HepG2 (cell line): Measurements from ENCODE around the gene KCTD5. TPM values are rescaled to one million over a fixed set of nuclear protein-coding genes. Genes with fewer than 3 reads are reported as not detected.

Experiments used
- ATAC-seq: fragments of 200-7000 bp; cut with Tn5 transposase; 3 replicates; pipeline ENCODE4 v1.9.1; 2020; ENCODE audit warnings: mild to moderate bottlenecking, moderate library complexity
- BruUV-seq: library from RNA; stranded (reverse); fragments of 400-500 nt; replicated peaks from 2 replicates; lab custom pipeline; 2021; lab: Mats Ljungman, UMichigan
- CTCF ChIA-PET: fragments of 300-600 bp; formaldehyde crosslinking; extraction: SDS; loops from one replicate; lab custom pipeline; 2021; ENCODE audit warnings: low total read pairs, inconsistent platforms, low intra/inter-chr PET ratio; lab: Yijun Ruan, JAX
- POLR2A ChIA-PET: fragments of 350-600 bp; sonication (Branson Sonifier 250); formaldehyde crosslinking; loops from one replicate; lab custom pipeline; 2020; ENCODE audit warnings: antibody characterized with exemption, inconsistent platforms; lab: Yijun Ruan, JAX
- DNase-seq: peaks from one replicate; pipeline ENCODE4 v3.0.0-alpha.2; 2015; ENCODE audit warnings: low spot score
- FAIRE-seq: peaks from 3 replicates; lab custom pipeline; 2011; peaks lifted over from hg19 to GRCh38; lab: Jason Lieb, UNC
- H2AFZ ChIP-seq: one replicate; pipeline ENCODE4 v1.6.1; 2011; ENCODE audit warnings: low read length, inconsistent platforms
- H3K27ac ChIP-seq: fragments of 300-600 bp; 3 replicates; pipeline ENCODE4 v1.8.0; 2011; ENCODE audit warnings: mixed run types, mild to moderate bottlenecking, mixed read lengths, low read length, inconsistent platforms; ENCODE audit not compliant: insufficient read depth; ENCODE audit errors: extremely low read length
- H3K27me3 ChIP-seq, 2 experiments: fragments of 200-600 bp in 1 of 2; 2 replicates in 1 of 2; 3 replicates in 1 of 2; pipeline versions ENCODE4 v1.6.0 to v1.8.0; 2011; ENCODE audit warnings: low read length in 2 of 2, mild to moderate bottlenecking in 2 of 2, moderate library complexity in 2 of 2, inconsistent platforms in 1 of 2; ENCODE audit not compliant: insufficient read depth in 2 of 2, control insufficient read depth in 1 of 2
- H3K36me3 ChIP-seq, 2 experiments: fragments of 200-600 bp in 1 of 2; replicated peaks in 1 of 2; 2 replicates in 1 of 2; 3 replicates in 1 of 2; pipeline versions ENCODE4 v1.5.1 to v1.8.0; 2011; ENCODE audit warnings: low read length in 2 of 2, inconsistent platforms in 1 of 2; ENCODE audit not compliant: insufficient read depth in 2 of 2, control insufficient read depth in 1 of 2
- H3K4me1 ChIP-seq: 2 replicates; pipeline ENCODE4 v1.5.1; 2012; ENCODE audit warnings: low read length, inconsistent platforms; ENCODE audit not compliant: insufficient read depth
- H3K4me2 ChIP-seq: 2 replicates; pipeline ENCODE4 v1.6.0; 2011; ENCODE audit warnings: low read depth, low read length, inconsistent platforms
- H3K4me3 ChIP-seq, 3 experiments: fragments of 200-600 bp in 1 of 3; sonication (generic), shearing (Covaris generic) in 1 of 3; replicated peaks in 1 of 3; 2 replicates each; pipeline ENCODE4 v1.5.1; 2011 to 2016; ENCODE audit warnings: low read length in 3 of 3, inconsistent platforms in 2 of 3, low read depth in 2 of 3, mild to moderate bottlenecking in 2 of 3, control low read depth in 1 of 3, mixed read lengths in 1 of 3; ENCODE audit not compliant: insufficient read depth in 1 of 3
- H3K79me2 ChIP-seq: one replicate; pipeline ENCODE4 v1.6.1; 2011; ENCODE audit warnings: low read length, inconsistent platforms; ENCODE audit not compliant: insufficient read depth
- H3K9ac ChIP-seq: 2 replicates; pipeline ENCODE4 v1.6.0; 2011; ENCODE audit warnings: mild to moderate bottlenecking, low read depth, low read length, inconsistent platforms; ENCODE audit not compliant: insufficient read depth
- H3K9me3 ChIP-seq: 2 replicates; pipeline ENCODE4 v1.5.1; 2012; ENCODE audit warnings: mild to moderate bottlenecking, low read length
- H4K20me1 ChIP-seq: 2 replicates; pipeline ENCODE4 v1.6.0; 2011; ENCODE audit warnings: inconsistent platforms, mild to moderate bottlenecking, low read length, moderate library complexity; ENCODE audit not compliant: insufficient read depth
- ESRRA ChIP-seq: sonication (generic); formaldehyde crosslinking; IDR thresholded peaks from 2 replicates; pipeline ENCODE4 v1.5.1; 2020; ENCODE audit warnings: mild to moderate bottlenecking, low read depth, missing genetic modification reagents
- PHF21A ChIP-seq: sonication (generic); formaldehyde crosslinking; IDR thresholded peaks from 2 replicates; pipeline ENCODE4 v1.5.0; 2020; ENCODE audit warnings: mild to moderate bottlenecking, missing genetic modification reagents
- ZNF124 ChIP-seq: sonication (generic); formaldehyde crosslinking; IDR thresholded peaks from 2 replicates; pipeline ENCODE4 v1.4.0; 2020; ENCODE audit warnings: missing genetic modification reagents
- ZNF3 ChIP-seq: IDR thresholded peaks from 2 replicates; pipeline ENCODE4 v1.7.0; 2017; ENCODE audit warnings: inconsistent platforms
- ZNF792 ChIP-seq: IDR thresholded peaks from 2 replicates; pipeline ENCODE4 v1.6.1; 2016
- ZSCAN9 ChIP-seq: IDR thresholded peaks from 2 replicates; pipeline ENCODE4 v1.6.1; 2016; ENCODE audit warnings: borderline replicate concordance
- WGBS: methylation state at CpG from one replicate; pipeline ENCODE4 v1.1.6; 2017; ENCODE audit warnings: low lambda C conversion rate; 5-methylcytosine and 5-hydroxymethylcytosine counted together
- in situ Hi-C: cut with HindIII; loops from 2 replicates; pipeline ENCODE4 v1.10.0; 2017; ENCODE audit warnings: low pct_unique_long_range_greater_than_20kb; ENCODE audit not compliant: extremely low pct_ligation_motif_present
- intact Hi-C: fragments of 100-400 bp; cut with micrococcal nuclease; formaldehyde crosslinking; loops from one replicate; pipeline ENCODE4 v1.10.0; 2022; ENCODE audit not compliant: unreplicated experiment
- polyA plus RNA-seq, 8 experiments: library from polyadenylated mRNA; depleted of rRNA in 3 of 8; stranded (reverse) in 7 of 8; unstranded in 1 of 8; fragments of >200 nt; fragmentation: Illumina TruSeq in 4 of 8; extraction: Trizol in 4 of 8; gene quantifications; 2 replicates each; pipeline versions ENCODE4 v1.2.1 to v1.2.3, GENCODE V29; 2011 to 2016; ENCODE audit warnings: low read depth in 4 of 8, missing spikeins in 1 of 8, mixed read lengths in 1 of 8; ENCODE audit not compliant: insufficient read depth in 1 of 8
- total RNA-seq, 5 experiments: library from RNA; depleted of rRNA; stranded (reverse); fragments of >200 nt; fragmentation: Illumina TruSeq; extraction: Trizol; gene quantifications; 2 replicates each; pipeline ENCODE4 v1.2.3, GENCODE V29; 2016; ENCODE audit warnings: low read depth in 1 of 5
- TF ChIP-seq, protein P1 (sequence below): sonication (generic); formaldehyde crosslinking; IDR thresholded peaks from 2 replicates; pipeline ENCODE4 v1.8.1; 2023; ENCODE audit warnings: mild to moderate bottlenecking, missing genetic modification reagents
- TF ChIP-seq, protein P2 (sequence below): IDR thresholded peaks from 2 replicates; pipeline ENCODE4 v1.6.1; 2016; ENCODE audit warnings: low read depth, borderline replicate concordance
- TF ChIP-seq, protein P3 (sequence below): sonication (generic); formaldehyde crosslinking; IDR thresholded peaks from 2 replicates; pipeline ENCODE4 v1.4.0; 2020; ENCODE audit warnings: missing genetic modification reagents
- TF ChIP-seq, protein P4 (sequence below): sonication (generic); formaldehyde crosslinking; IDR thresholded peaks from 2 replicates; pipeline ENCODE4 v1.4.0; 2020; ENCODE audit warnings: missing genetic modification reagents

KCTD5 gene
- total and polyA plus RNA-seq, 2 of the 13 experiments (the other 11 are each of a cell fraction or from before 2014, with no cell fraction given), result 25.4 to 29.8 TPM

DNA sequence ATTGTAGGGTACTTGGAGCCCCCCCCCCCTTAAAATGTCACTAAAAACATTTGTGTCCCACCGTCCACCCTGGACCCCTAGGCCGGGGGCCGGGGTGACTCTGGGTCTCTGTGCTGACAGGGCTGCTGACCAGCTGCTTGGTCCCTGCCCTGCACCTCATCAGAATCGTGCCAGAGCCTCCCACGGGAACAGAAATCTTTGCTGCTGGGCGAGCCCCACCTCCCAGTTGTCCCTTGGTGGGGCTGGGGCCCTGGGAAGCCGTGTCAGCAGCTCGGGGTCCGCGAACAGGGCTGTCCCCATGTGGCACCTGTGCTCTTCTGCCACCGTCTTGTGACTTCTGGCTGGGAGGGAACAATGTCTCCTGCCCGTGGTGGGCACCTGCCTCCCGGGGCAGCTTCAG, 18.5 kb downstream of the KCTD5 start:
- Histone ChIP-seq H3K79me2 (no peaks in the 10 kb centered on the region), H4K20me1 (no peaks in the 10 kb centered on the region), H3K9me3 (no peaks in the 10 kb centered on the region), H3K4me1 (no peaks in the 10 kb centered on the region), H3K9ac (no peak overlapping the region), H3K4me2 (no peak overlapping the region), H3K36me3 (peaks cover 35 to 43% of the 10 kb centered on the region in 2 experiments; a peak in 4 of 5 replicates), H3K27ac (no peak overlapping the region), H3K4me3 (no peak overlapping the region), H3K27me3 (no peaks in the 10 kb centered on the region), H2AFZ (no peak overlapping the region)
- intact Hi-C loops, result no loop called here
- no peak for DNase-seq
- WGBS, result 95% methylated on average over 8 of the region's 13 CpGs
- ChIA-PET CTCF (no interaction called here), POLR2A (no interaction called here)
- FAIRE-seq, result no peak
- BruUV-seq, result no TSS peak
- no peak for ATAC-seq
- TF ChIP-seq ZNF3 (no peak), PHF21A (CRISPR knock-in tag) (no peak), ZNF124 (CRISPR knock-in tag) (no peak), ZNF792 (no peak), ESRRA (CRISPR knock-in tag) (no peak)
- TF ChIP-seq, protein P1, sequence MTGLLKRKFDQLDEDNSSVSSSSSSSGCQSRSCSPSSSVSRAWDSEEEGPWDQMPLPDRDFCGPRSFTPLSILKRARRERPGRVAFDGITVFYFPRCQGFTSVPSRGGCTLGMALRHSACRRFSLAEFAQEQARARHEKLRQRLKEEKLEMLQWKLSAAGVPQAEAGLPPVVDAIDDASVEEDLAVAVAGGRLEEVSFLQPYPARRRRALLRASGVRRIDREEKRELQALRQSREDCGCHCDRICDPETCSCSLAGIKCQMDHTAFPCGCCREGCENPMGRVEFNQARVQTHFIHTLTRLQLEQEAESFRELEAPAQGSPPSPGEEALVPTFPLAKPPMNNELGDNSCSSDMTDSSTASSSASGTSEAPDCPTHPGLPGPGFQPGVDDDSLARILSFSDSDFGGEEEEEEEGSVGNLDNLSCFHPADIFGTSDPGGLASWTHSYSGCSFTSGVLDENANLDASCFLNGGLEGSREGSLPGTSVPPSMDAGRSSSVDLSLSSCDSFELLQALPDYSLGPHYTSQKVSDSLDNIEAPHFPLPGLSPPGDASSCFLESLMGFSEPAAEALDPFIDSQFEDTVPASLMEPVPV (CRISPR knock-in tag), result no peak
- TF ChIP-seq, protein P2, sequence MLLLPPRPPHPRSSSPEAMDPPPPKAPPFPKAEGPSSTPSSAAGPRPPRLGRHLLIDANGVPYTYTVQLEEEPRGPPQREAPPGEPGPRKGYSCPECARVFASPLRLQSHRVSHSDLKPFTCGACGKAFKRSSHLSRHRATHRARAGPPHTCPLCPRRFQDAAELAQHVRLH (CRISPR knock-in tag), result no peak
- in situ Hi-C loops, result no loop called here

DNA sequence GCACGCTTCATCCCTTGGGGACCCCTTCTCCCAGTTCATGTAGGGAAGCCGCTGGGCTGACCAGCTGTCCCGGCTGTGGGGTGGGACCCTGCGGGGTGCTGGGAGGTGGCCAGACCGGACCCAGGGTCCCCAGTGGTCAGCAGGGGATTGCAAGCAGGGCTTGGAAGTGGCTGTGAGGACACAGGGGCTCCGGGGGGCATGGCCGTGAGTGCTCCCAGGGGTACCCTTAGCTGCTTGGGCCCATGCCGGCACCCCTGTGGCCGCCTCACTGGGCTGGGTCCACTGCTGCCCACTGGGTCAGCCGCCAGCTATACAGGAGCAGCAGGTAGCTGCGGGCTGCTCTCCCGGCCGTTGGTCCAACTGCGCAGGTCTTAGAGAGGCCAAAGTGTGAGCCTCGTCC, 18.9 kb downstream of the KCTD5 start:
- DNase-seq (no peak), ATAC-seq (no peak), FAIRE-seq (no peak)
- Histone ChIP-seq H2AFZ (no peak overlapping the region), H3K4me1 (no peaks in the 10 kb centered on the region), H4K20me1 (no peaks in the 10 kb centered on the region), H3K4me3 (no peak overlapping the region), H3K36me3 (peaks cover 36 to 43% of the 10 kb centered on the region in 2 experiments; a peak in 4 of 5 replicates), H3K27ac (no peak overlapping the region), H3K9me3 (no peaks in the 10 kb centered on the region), H3K4me2 (no peak overlapping the region), H3K27me3 (no peaks in the 10 kb centered on the region), H3K79me2 (no peaks in the 10 kb centered on the region), H3K9ac (no peak overlapping the region)
- in situ Hi-C loops (no loop called here), intact Hi-C loops (no loop called here)
- BruUV-seq, result no TSS peak
- 100% methylated on average over 7 of the region's 15 CpGs for WGBS
- ChIA-PET POLR2A (no interaction called here), CTCF (no interaction called here)
- TF ChIP-seq, protein P3, sequence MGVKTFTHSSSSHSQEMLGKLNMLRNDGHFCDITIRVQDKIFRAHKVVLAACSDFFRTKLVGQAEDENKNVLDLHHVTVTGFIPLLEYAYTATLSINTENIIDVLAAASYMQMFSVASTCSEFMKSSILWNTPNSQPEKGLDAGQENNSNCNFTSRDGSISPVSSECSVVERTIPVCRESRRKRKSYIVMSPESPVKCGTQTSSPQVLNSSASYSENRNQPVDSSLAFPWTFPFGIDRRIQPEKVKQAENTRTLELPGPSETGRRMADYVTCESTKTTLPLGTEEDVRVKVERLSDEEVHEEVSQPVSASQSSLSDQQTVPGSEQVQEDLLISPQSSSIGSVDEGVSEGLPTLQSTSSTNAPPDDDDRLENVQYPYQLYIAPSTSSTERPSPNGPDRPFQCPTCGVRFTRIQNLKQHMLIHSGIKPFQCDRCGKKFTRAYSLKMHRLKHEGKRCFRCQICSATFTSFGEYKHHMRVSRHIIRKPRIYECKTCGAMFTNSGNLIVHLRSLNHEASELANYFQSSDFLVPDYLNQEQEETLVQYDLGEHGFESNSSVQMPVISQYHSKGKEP, result no peak
- TF ChIP-seq, protein P4, sequence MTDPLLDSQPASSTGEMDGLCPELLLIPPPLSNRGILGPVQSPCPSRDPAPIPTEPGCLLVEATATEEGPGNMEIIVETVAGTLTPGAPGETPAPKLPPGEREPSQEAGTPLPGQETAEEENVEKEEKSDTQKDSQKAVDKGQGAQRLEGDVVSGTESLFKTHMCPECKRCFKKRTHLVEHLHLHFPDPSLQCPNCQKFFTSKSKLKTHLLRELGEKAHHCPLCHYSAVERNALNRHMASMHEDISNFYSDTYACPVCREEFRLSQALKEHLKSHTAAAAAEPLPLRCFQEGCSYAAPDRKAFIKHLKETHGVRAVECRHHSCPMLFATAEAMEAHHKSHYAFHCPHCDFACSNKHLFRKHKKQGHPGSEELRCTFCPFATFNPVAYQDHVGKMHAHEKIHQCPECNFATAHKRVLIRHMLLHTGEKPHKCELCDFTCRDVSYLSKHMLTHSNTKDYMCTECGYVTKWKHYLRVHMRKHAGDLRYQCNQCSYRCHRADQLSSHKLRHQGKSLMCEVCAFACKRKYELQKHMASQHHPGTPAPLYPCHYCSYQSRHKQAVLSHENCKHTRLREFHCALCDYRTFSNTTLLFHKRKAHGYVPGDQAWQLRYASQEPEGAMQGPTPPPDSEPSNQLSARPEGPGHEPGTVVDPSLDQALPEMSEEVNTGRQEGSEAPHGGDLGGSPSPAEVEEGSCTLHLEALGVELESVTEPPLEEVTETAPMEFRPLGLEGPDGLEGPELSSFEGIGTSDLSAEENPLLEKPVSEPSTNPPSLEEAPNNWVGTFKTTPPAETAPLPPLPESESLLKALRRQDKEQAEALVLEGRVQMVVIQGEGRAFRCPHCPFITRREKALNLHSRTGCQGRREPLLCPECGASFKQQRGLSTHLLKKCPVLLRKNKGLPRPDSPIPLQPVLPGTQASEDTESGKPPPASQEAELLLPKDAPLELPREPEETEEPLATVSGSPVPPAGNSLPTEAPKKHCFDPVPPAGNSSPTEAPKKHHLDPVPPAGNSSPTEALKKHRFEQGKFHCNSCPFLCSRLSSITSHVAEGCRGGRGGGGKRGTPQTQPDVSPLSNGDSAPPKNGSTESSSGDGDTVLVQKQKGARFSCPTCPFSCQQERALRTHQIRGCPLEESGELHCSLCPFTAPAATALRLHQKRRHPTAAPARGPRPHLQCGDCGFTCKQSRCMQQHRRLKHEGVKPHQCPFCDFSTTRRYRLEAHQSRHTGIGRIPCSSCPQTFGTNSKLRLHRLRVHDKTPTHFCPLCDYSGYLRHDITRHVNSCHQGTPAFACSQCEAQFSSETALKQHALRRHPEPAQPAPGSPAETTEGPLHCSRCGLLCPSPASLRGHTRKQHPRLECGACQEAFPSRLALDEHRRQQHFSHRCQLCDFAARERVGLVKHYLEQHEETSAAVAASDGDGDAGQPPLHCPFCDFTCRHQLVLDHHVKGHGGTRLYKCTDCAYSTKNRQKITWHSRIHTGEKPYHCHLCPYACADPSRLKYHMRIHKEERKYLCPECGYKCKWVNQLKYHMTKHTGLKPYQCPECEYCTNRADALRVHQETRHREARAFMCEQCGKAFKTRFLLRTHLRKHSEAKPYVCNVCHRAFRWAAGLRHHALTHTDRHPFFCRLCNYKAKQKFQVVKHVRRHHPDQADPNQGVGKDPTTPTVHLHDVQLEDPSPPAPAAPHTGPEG (CRISPR knock-in tag), result no peak
- TF ChIP-seq ZSCAN9, result no peak
